Activated CD4-positive, alpha-beta T cell treated with anti-CD3 and anti-CD28 coated beads, Interleukin-2, Interleukin-4, amounts not matched to agents 100 ng/mL and 50 ng/mL, durations not matched to agents 16 hours and 8 hours (primary cell): ENCODE data around the gene RPL11.
"Not testable (repeated sequence)": the region's sequence is repeated elsewhere in the genome, so short reads cannot be mapped to it uniquely, and the experiment has no call there.

ENCODE experiments used
- DNase-seq: peaks from one replicate; pipeline ENCODE4 v3.0.0-alpha.2; 2020; ENCODE audit warnings: low spot score

The RPL11 gene

GRCh38 chr1:23732363-23733224, 41.0 kb downstream of the RPL11 start:
- DNase-seq: no peak

DNA sequence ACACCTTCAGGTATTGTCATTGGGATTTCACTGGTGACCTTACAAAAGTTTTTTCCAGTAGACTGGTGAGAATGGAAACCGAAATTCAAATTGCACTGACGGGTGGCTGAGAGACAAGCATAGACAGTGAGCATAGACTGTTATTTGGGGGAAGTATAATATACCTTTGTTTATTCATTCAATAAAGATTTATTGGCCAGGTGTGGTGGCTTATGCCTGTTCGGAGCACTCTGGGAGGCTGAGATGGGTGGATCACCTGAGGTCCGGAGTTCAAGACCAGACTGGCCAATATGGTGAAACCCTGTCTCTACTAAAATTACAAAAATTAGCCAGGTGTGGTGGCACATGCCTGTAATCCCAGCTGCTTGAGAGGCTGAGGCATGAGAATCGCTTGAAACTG, 41.7 kb downstream of the RPL11 start:
- DNase-seq: not testable (repeated sequence)

- DNase-seq: peak; percentile 54
Measured at GRCh38 chr1:23736437-23737134, 45.0 kb downstream of the RPL11 start.

GRCh38 chr1:23741609-23742008, 50.0 kb downstream of the RPL11 start:
- DNase-seq: no peak

- DNase-seq: no peak
Measured at GRCh38 chr1:23742670-23743286, 51.2 kb downstream of the RPL11 start.

DNA sequence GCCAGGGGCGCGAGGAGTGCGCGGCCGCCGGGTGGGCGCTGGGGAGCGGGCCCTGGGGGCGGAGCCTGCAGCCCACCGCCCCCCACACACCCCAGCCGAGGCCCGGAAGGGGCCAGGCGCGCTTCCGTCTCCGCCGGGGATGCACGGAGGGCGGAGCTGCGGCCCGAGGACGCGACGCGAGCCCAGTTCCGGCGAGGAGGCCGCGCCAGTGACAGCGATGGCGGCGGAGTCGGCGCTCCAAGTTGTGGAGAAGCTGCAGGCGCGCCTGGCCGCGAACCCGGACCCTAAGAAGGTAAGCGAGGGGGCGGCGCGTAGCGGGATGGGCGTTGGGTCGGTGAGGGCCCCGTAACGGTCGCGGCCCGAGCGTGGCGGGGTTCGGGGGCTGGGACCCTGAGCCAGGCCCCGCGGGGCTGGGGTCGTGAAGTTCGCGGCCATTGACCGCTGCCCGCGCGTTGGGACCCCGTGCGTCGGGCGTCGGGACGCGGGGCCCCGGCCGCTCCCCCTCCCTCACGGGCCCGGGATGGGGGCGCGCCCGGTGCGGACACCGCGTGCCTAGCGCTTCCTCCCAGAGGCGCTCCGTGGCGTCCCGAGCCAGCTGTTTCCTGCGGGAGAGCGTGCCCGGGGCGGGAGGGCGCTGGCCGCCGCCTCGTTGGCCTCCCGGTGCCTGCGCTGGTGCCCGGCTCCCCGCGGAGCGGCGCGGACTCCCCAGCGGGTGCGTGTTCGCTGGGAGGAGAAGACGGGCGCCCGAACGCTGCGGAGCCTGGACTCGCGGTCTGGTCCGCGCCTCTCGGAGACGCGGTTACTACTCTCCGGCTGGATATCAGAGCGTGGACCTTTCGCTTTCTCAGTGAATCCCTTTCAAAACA, 51.9 kb downstream of the RPL11 start, which contains the start of gene ELOA:
TSS of gene ELOA (plus strand) at position 185 of the 866 bp plus-strand sequence. CDS start at position 218, 33 bp downstream.
- peak; percentile 78 for DNase-seq

DNA sequence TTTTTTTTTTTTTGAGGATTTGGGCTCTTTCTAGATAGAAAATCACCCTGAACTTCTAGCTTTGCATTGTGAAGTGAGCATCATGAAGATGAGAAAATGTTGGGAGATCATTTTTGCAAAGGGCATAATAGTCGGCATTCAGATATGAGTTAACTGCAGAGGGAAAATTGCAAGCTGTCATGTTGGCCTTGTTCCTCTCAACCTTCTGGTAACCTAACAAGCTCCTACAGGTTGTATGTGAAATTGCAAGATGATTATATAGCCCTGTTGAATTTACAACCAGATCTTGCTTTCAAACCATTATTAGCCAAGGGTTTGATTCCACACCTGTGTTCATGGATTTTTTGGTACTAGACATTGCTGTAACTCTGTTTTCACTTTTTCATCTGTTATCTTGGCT, 53.9 kb downstream of the RPL11 start:
- peak; percentile 39 for DNase-seq
